Measurements from ENCODE around the gene PJVK. TPM values are rescaled to one million over a fixed set of nuclear protein-coding genes. Genes with fewer than 3 reads are reported as not detected.

The PJVK gene
- total RNA-seq, 1 experiment from 2014 or later = 2.5 TPM

- TF ChIP-seq CREB1 (CRISPR knock-in tag; IDR thresholded peaks at IDR 0.05) (no peak), CTCF (IDR thresholded peaks at IDR 0.05) (no peak)
These were observed 47.4 kb upstream of the PJVK start (continued) for GRCh38 chr2:178403671-178404306.

- Mint-ChIP-seq H3K4me3 (no peak overlapping the region), H3K36me3 (no peaks in the 10 kb centered on the region), H3K27ac (no peak overlapping the region), H3K27me3 (ENCODE audit: low read depth) (no peaks in the 10 kb centered on the region), H3K9me3 (no peaks in the 10 kb centered on the region), H3K4me1 (peaks cover 6% of the 10 kb centered on the region)
- peak; percentile 32; the same call in 1 of the 2 replicates for ATAC-seq
- POLR2A ChIA-PET = no interaction called here
- CTCF ChIA-PET = no interaction called here
- no peak for DNase-seq (ENCODE audit: low spot score)
- TF ChIP-seq SMAD3 (CRISPR knock-in tag; IDR thresholded peaks at IDR 0.05; ENCODE audit: borderline replicate concordance) (no peak), EMX1 (CRISPR knock-in tag; IDR thresholded peaks at IDR 0.05) (no peak), FOXP4 (CRISPR knock-in tag; IDR thresholded peaks at IDR 0.05) (no peak), ETV6 (CRISPR knock-in tag; IDR thresholded peaks at IDR 0.05) (no peak), CBFB (CRISPR knock-in tag; IDR thresholded peaks at IDR 0.05; ENCODE audit: low read depth) (no peak), HMGA2 (CRISPR knock-in tag; IDR thresholded peaks at IDR 0.05) (no peak), FOXK1 (CRISPR knock-in tag; IDR thresholded peaks at IDR 0.05) (no peak), KAT7 (CRISPR knock-in tag; IDR thresholded peaks at IDR 0.05; ENCODE audit: borderline replicate concordance) (no peak), PRDM15 (CRISPR knock-in tag; IDR thresholded peaks at IDR 0.05) (no peak), ZNF396 (CRISPR knock-in tag; IDR thresholded peaks at IDR 0.05; ENCODE audit: borderline replicate concordance) (no peak), ZBTB21 (CRISPR knock-in tag; IDR thresholded peaks at IDR 0.05; ENCODE audit: borderline replicate concordance) (no peak), STAT6 (CRISPR knock-in tag; conservative IDR thresholded peaks at IDR 0.05; ENCODE audit: low read depth) (no peak), ZNF512 (CRISPR knock-in tag; IDR thresholded peaks at IDR 0.05; ENCODE audit: borderline replicate concordance) (no peak), HMGXB4 (CRISPR knock-in tag; IDR thresholded peaks at IDR 0.05) (no peak), JUN (CRISPR knock-in tag; IDR thresholded peaks at IDR 0.05) (no peak), SOX15 (CRISPR knock-in tag; IDR thresholded peaks at IDR 0.05) (no peak), NFATC4 (CRISPR knock-in tag; IDR thresholded peaks at IDR 0.05) (no peak), ATF6 (CRISPR knock-in tag; IDR thresholded peaks at IDR 0.05) (no peak)
These were observed 46.8 kb upstream of the PJVK start for GRCh38 chr2:178404368-178404767.

Measured in WTC11 (cell line).